Measurements from ENCODE around the gene ATP1B3.

Gene ATP1B3

GRCh38 chr3:141849056-141849815 is 27.2 kb upstream of the ATP1B3 start:
- no peaks in the 10 kb centered on the region for H3K9me3 ChIP-seq (ENCODE audit: control insufficient read depth, insufficient read depth, low read depth, low read length)
- H3K27ac ChIP-seq (ENCODE audit: extremely low read depth, low read depth, low read length) = no peak overlapping the region
- CTCF ChIA-PET = interaction anchor here (1.6 kb wide), 1 partner anchor 26 kb away, joined by 3 read pairs; no protein-coding TSS in a partner anchor
- TF ChIP-seq ZBTB44 (tag by site-specific recombination; IDR thresholded peaks at IDR 0.05) = no peak
- no peak for TF ChIP-seq HOXD13 (CRISPR knock-in tag; IDR thresholded peaks at IDR 0.05; ENCODE audit: borderline replicate concordance)
- TF ChIP-seq ZNF521 (tag by site-specific recombination; IDR thresholded peaks at IDR 0.05) = no peak
- no peak for TF ChIP-seq ZNF645 (tag by site-specific recombination; IDR thresholded peaks at IDR 0.05)
- TF ChIP-seq ZBTB48 (tag by site-specific recombination; IDR thresholded peaks at IDR 0.05) = no peak
- TF ChIP-seq ZNF155 (tag by site-specific recombination; IDR thresholded peaks at IDR 0.05) = no peak
- POLR2A ChIA-PET = no interaction called here
- H3K4me3 ChIP-seq (ENCODE audit: low read depth, low read length) = no peak overlapping the region
- H3K4me1 ChIP-seq (ENCODE audit: control insufficient read depth, insufficient read depth, low read length) = no peaks in the 10 kb centered on the region
- H3K36me3 ChIP-seq (ENCODE audit: control insufficient read depth in 2 of 2, insufficient read depth in 1 of 2, low read length in 2 of 2) = no peaks in the 10 kb centered on the region

- ChIA-PET POLR2A (no interaction called here), CTCF (interaction anchor here (0.6 kb wide), 1 partner anchor 48 kb away, joined by 3 read pairs; no protein-coding TSS in a partner anchor)
- no peak overlapping the region for H3K27ac ChIP-seq (ENCODE audit: extremely low read depth, low read depth, low read length)
- H3K4me1 ChIP-seq (ENCODE audit: control insufficient read depth, insufficient read depth, low read length) = no peaks in the 10 kb centered on the region
- no peak overlapping the region for H3K4me3 ChIP-seq (ENCODE audit: low read depth, low read length)
- no peaks in the 10 kb centered on the region for H3K36me3 ChIP-seq (ENCODE audit: control insufficient read depth in 2 of 2, insufficient read depth in 1 of 2, low read length in 2 of 2)
- no peaks in the 10 kb centered on the region for H3K9me3 ChIP-seq (ENCODE audit: control insufficient read depth, insufficient read depth, low read depth, low read length)
- TF ChIP-seq KLF17 (tag by site-specific recombination; IDR thresholded peaks at IDR 0.05) (no peak), GLI2 (tag by site-specific recombination; IDR thresholded peaks at IDR 0.05; ENCODE audit: borderline replicate concordance, low read depth) (no peak), ZIC2 (tag by site-specific recombination; IDR thresholded peaks at IDR 0.05) (no peak), ZEB2 (tag by site-specific recombination; IDR thresholded peaks at IDR 0.05) (no peak), ZNF692 (tag by site-specific recombination; IDR thresholded peaks at IDR 0.05) (no peak), ZNF239 (tag by site-specific recombination; IDR thresholded peaks at IDR 0.05) (no peak), ZNF48 (tag by site-specific recombination; IDR thresholded peaks at IDR 0.05) (no peak), WT1 (tag by site-specific recombination; IDR thresholded peaks at IDR 0.05) (no peak), ZNF292 (tag by site-specific recombination; IDR thresholded peaks at IDR 0.05; ENCODE audit: borderline replicate concordance, low read depth) (no peak), ZNF555 (tag by site-specific recombination; conservative IDR thresholded peaks at IDR 0.05) (no peak), PATZ1 (tag by site-specific recombination; IDR thresholded peaks at IDR 0.05) (no peak), ZNF76 (tag by site-specific recombination; IDR thresholded peaks at IDR 0.05; ENCODE audit: borderline replicate concordance, low read depth) (no peak), ZNF354C (tag by site-specific recombination; IDR thresholded peaks at IDR 0.05; ENCODE audit: borderline replicate concordance, low read depth) (no peak), ZNF398 (tag by site-specific recombination; IDR thresholded peaks at IDR 0.05) (no peak), SP3 (tag by site-specific recombination; IDR thresholded peaks at IDR 0.05) (no peak), ZBTB6 (tag by site-specific recombination; IDR thresholded peaks at IDR 0.05) (no peak), ZNF121 (tag by site-specific recombination; IDR thresholded peaks at IDR 0.05) (no peak), ZSCAN16 (tag by site-specific recombination; IDR thresholded peaks at IDR 0.05) (no peak)
Observed at GRCh38 chr3:141851411-141851810, 25.0 kb upstream of the ATP1B3 start.
